PC-3 (cell line): ENCODE measurements around the gene ZEB2. TPM values are rescaled to one million over a fixed set of nuclear protein-coding genes. Genes with fewer than 3 reads are reported as not detected.

ENCODE experiments used
- ATAC-seq: fragments of 200-7000 bp; cut with Tn5 transposase; 2 replicates; pipeline ENCODE4 v1.9.1; 2020; ENCODE audit warnings: mild to moderate bottlenecking, moderate library complexity
- BruUV-seq: library from RNA; stranded (reverse); fragments of 400-500 nt; replicated peaks from 2 replicates; lab custom pipeline; 2021; lab: Mats Ljungman, UMichigan
- CTCF ChIA-PET: fragments of 300-600 bp; sonication (Branson Sonifier 250); formaldehyde crosslinking; loops from one replicate; lab custom pipeline; 2022; ENCODE audit warnings: antibody characterized with exemption; lab: Charles Lee
- POLR2A ChIA-PET: fragments of 300-600 bp; sonication (Branson Sonifier 250); formaldehyde crosslinking; loops from one replicate; lab custom pipeline; 2022; ENCODE audit warnings: antibody characterized with exemption; ENCODE audit not compliant: unreplicated experiment; lab: Charles Lee
- DNase-seq: peaks from one replicate; pipeline ENCODE4 v3.0.0-alpha.2; 2015
- H2AFZ ChIP-seq: fragments of 300-600 bp; sonication (generic); 2 replicates; pipeline ENCODE4 v1.6.0; 2016; ENCODE audit warnings: antibody characterized with exemption, low read length
- H3F3A ChIP-seq: fragments of 300-600 bp; sonication (generic); one replicate; pipeline ENCODE4 v1.6.0; 2017; ENCODE audit warnings: antibody characterized with exemption, low read length, control low read depth, mild to moderate bottlenecking; ENCODE audit not compliant: unreplicated experiment
- H3K27ac ChIP-seq: fragments of 300-600 bp; sonication (generic); 2 replicates; pipeline ENCODE4 v1.5.1; 2016; ENCODE audit warnings: mild to moderate bottlenecking, low read length
- H3K27me3 ChIP-seq: fragments of 300-600 bp; sonication (generic); 2 replicates; pipeline ENCODE4 v1.6.1; 2016; ENCODE audit warnings: low read length, mixed read lengths
- H3K36me3 ChIP-seq: fragments of 300-600 bp; sonication (generic); 2 replicates; pipeline ENCODE4 v1.6.1; 2016; ENCODE audit warnings: low read depth, mixed run types, low read length, mixed read lengths
- H3K4me1 ChIP-seq: fragments of 300-600 bp; sonication (generic); 2 replicates; pipeline ENCODE4 v1.5.1; 2016; ENCODE audit warnings: low read length; ENCODE audit not compliant: insufficient read depth
- H3K4me2 ChIP-seq: fragments of 300-600 bp; sonication (generic); 2 replicates; pipeline ENCODE4 v1.6.0; 2016; ENCODE audit warnings: low read length
- H3K4me3 ChIP-seq: fragments of 300-600 bp; sonication (generic); 2 replicates; pipeline ENCODE4 v1.5.1; 2016; ENCODE audit warnings: mild to moderate bottlenecking, low read length, mixed read lengths
- H3K79me2 ChIP-seq: fragments of 300-600 bp; sonication (generic); 2 replicates; pipeline ENCODE4 v1.6.1; 2017; ENCODE audit warnings: low read length, mixed read lengths
- H3K9ac ChIP-seq: fragments of 300-600 bp; sonication (generic); 2 replicates; pipeline ENCODE4 v1.6.0; 2016; ENCODE audit warnings: mild to moderate bottlenecking, low read length
- H3K9me2 ChIP-seq: fragments of 300-600 bp; sonication (generic); replicated peaks from 2 replicates; pipeline ENCODE4 v1.6.1; 2016; ENCODE audit warnings: mixed run types, low read length, mixed read lengths
- H3K9me3 ChIP-seq: fragments of 300-600 bp; sonication (generic); 2 replicates; pipeline ENCODE4 v1.6.1; 2016; ENCODE audit warnings: low read length, mixed read lengths
- H4K20me1 ChIP-seq: fragments of 300-600 bp; sonication (generic); 2 replicates; pipeline ENCODE4 v1.6.1; 2016; ENCODE audit warnings: low read length, mixed read lengths
- EZH2 ChIP-seq: fragments of 300-600 bp; sonication (generic); IDR thresholded peaks from one replicate; pipeline ENCODE4 v1.6.1; 2017; ENCODE audit warnings: antibody characterized with exemption, mild to moderate bottlenecking, low read length; ENCODE audit not compliant: unreplicated experiment
- EZH2phosphoT487 ChIP-seq: fragments of 300-600 bp; sonication (generic); IDR thresholded peaks from 2 replicates; pipeline ENCODE4 v1.6.1; 2018; ENCODE audit warnings: mild to moderate bottlenecking, antibody characterized with exemption, low read length, borderline replicate concordance
- intact Hi-C: fragments of 100-400 bp; cut with micrococcal nuclease; formaldehyde crosslinking; loops from 2 replicates; pipeline ENCODE4 v1.9.0; 2023
- total RNA-seq: library from RNA; depleted of rRNA; stranded (reverse); fragments of >200 nt; gene quantifications from 2 replicates; pipeline ENCODE4 v1.2.3, GENCODE V29; 2014
- TF ChIP-seq, protein P1 (sequence below): fragments of 300-600 bp; sonication (generic); conservative IDR thresholded peaks from 2 replicates; pipeline ENCODE4 v1.5.1; 2017; ENCODE audit warnings: antibody characterized with exemption, low read depth, mild to moderate bottlenecking, low read length

Gene ZEB2
- total RNA-seq, 1 experiment from 2014 or later, result 1.1 TPM

DNA sequence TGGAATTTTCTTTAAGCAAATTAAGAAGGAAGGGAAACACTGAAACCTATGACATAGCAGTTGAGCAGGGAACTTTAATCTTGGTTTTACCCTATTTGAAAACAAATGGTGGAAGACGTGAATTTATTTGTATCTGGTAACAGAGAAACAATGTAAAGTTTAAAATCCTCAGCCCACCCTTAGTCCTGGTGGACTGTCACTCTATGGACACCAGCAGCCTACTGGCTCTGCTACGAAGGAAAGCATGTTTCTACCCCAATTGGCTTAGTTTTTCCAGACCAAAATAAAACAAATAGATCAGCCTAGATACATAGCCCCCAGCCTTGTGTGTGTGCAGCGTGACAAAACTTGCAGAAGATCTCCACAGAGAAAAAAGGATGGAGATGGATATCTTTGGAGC lies 7.4 kb downstream of the ZEB2 start:
- Histone ChIP-seq H3K9me2 (no peaks in the 10 kb centered on the region), H3K4me3 (no peak overlapping the region), H3K9ac (no peak overlapping the region), H3K4me1 (no peaks in the 10 kb centered on the region), H3K36me3 (no peaks in the 10 kb centered on the region), H4K20me1 (no peaks in the 10 kb centered on the region), H3K79me2 (no peaks in the 10 kb centered on the region), H3K9me3 (no peaks in the 10 kb centered on the region), H3K4me2 (no peak overlapping the region), H3F3A (no peaks in the 10 kb centered on the region), H3K27ac (no peak overlapping the region), H2AFZ (no peak overlapping the region), H3K27me3 (0 out of 2 replicates have a peak, but pooled peaks cover 5% of the 10 kb centered on the region)
- BruUV-seq, result no TSS peak
- DNase-seq (no peak), ATAC-seq (no peak)
- intact Hi-C loops, result no loop called here
- no peak for TF ChIP-seq EZH2phosphoT487
- TF ChIP-seq, protein P1, sequence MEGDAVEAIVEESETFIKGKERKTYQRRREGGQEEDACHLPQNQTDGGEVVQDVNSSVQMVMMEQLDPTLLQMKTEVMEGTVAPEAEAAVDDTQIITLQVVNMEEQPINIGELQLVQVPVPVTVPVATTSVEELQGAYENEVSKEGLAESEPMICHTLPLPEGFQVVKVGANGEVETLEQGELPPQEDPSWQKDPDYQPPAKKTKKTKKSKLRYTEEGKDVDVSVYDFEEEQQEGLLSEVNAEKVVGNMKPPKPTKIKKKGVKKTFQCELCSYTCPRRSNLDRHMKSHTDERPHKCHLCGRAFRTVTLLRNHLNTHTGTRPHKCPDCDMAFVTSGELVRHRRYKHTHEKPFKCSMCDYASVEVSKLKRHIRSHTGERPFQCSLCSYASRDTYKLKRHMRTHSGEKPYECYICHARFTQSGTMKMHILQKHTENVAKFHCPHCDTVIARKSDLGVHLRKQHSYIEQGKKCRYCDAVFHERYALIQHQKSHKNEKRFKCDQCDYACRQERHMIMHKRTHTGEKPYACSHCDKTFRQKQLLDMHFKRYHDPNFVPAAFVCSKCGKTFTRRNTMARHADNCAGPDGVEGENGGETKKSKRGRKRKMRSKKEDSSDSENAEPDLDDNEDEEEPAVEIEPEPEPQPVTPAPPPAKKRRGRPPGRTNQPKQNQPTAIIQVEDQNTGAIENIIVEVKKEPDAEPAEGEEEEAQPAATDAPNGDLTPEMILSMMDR, result no peak
- no peak for TF ChIP-seq EZH2
- ChIA-PET POLR2A (no interaction called here), CTCF (no interaction called here)

DNA sequence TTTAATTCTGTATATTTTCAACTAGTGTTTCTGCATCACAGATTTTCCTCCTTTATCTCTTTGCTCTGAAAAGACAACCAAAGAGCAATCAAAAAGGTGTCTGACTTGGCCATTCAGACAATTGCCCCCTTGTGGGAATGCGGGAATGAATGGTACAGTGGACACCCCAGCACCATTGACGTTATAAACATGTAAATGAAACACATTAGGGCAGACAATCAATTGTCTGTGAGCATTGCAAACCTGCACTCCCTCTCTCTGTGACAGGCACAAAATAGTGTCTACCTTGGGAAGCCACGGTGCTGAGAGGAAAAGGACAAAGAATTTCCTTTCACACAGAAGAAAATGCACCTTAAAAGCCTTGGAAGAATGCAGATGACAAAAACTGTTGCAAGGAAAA lies 8.0 kb downstream of the ZEB2 start:
- ChIA-PET POLR2A (no interaction called here), CTCF (no interaction called here)
- TF ChIP-seq, protein P1, result no peak
- TF ChIP-seq EZH2phosphoT487 (no peak), EZH2 (no peak)
- Histone ChIP-seq H3K36me3 (no peaks in the 10 kb centered on the region), H3K4me3 (no peak overlapping the region), H3F3A (no peaks in the 10 kb centered on the region), H2AFZ (no peak overlapping the region), H3K27ac (no peak overlapping the region), H4K20me1 (no peaks in the 10 kb centered on the region), H3K4me2 (no peak overlapping the region), H3K9me3 (no peaks in the 10 kb centered on the region), H3K9me2 (no peaks in the 10 kb centered on the region), H3K79me2 (no peaks in the 10 kb centered on the region), H3K9ac (no peak overlapping the region), H3K27me3 (0 out of 2 replicates have a peak, but pooled peaks cover 5% of the 10 kb centered on the region), H3K4me1 (no peaks in the 10 kb centered on the region)
- BruUV-seq, result no TSS peak
- no peak for ATAC-seq
- DNase-seq, result no peak
- intact Hi-C loops, result no loop called here

DNA sequence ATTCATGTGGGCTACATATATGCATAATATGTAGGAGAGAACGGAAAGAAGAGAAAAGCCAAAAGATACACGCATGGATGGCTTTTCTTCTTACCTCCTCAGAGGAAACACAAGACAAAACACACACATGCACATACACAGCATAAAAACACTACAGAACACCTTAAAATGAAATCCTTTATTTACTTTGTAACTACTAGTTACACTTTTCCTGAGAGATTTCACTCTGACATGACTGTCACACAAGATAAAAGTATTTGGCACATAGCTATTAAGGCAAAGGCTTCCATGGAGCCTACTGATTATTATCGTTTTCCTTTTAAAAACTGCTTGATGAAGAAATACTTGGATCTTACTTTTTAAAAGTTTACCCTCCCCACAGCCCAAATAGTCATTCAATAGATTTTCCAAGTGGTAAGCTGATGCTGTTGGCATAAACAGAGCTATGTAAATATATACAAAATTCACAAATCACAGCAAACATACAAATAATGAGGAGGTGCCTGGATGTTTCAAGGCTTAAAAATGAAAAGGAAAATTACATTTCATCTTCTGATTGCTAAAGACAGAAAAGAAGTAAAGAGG lies 8.6 kb downstream of the ZEB2 start:
- Histone ChIP-seq H4K20me1 (no peaks in the 10 kb centered on the region), H3K9ac (no peak overlapping the region), H3K4me1 (no peaks in the 10 kb centered on the region), H3K79me2 (no peaks in the 10 kb centered on the region), H2AFZ (no peak overlapping the region), H3K36me3 (no peaks in the 10 kb centered on the region), H3K4me2 (no peak overlapping the region), H3K27ac (no peak overlapping the region), H3F3A (no peaks in the 10 kb centered on the region), H3K9me3 (no peaks in the 10 kb centered on the region), H3K27me3 (0 out of 2 replicates have a peak, but pooled peaks cover 5% of the 10 kb centered on the region), H3K4me3 (no peak overlapping the region), H3K9me2 (no peaks in the 10 kb centered on the region)
- BruUV-seq, result no TSS peak
- ATAC-seq (no peak), DNase-seq (no peak)
- intact Hi-C loops, result no loop called here
- CTCF ChIA-PET, result no interaction called here
- POLR2A ChIA-PET, result no interaction called here
- TF ChIP-seq EZH2phosphoT487 (no peak), EZH2 (no peak)
- TF ChIP-seq, protein P1, result no peak
